HG03159 (cell line): ENCODE results near the gene TAB2.

Source experiments
- ATAC-seq: cut with Tn5 transposase; IDR thresholded peaks from one replicate; pipeline ENCODE4 v1.9.1; 2021; ENCODE audit warnings: mild to moderate bottlenecking, moderate library complexity; ENCODE audit not compliant: unreplicated experiment

Gene TAB2

DNA sequence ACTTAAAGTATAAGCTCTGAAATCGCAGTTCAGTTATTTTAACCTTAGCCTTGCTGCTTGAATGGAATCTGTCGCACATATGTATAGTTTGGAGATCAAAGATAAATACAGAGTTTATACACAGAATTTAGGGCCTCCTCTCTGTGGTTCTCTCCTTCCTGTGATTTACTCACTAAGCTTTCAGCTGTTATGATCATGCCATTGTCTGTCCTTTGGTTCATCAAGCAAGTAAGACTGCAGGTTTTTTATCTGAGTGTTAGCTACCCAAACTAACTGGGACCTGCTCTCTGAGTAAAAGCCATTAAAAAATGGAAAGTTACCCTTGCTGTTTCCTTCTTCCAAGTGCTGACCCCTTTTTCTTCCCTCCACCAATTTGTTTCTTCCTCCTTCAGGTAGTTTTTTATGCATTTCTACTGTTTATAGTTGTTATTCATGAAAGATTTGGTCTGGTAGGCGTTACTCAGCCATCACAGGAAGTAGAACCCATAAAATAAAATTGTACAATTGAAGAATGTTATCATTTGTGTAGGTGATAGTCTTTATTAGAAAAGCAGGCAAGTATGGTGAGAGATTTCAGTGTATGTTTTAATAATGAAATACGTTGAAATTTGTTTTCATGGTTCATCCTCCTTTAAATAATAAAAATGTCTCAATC lies 48.9 kb downstream of the TAB2 start:
- ATAC-seq: no peak

- no peak for ATAC-seq
Observed at GRCh38 chr6:149368065-149368464, 50.6 kb downstream of the TAB2 start.

DNA sequence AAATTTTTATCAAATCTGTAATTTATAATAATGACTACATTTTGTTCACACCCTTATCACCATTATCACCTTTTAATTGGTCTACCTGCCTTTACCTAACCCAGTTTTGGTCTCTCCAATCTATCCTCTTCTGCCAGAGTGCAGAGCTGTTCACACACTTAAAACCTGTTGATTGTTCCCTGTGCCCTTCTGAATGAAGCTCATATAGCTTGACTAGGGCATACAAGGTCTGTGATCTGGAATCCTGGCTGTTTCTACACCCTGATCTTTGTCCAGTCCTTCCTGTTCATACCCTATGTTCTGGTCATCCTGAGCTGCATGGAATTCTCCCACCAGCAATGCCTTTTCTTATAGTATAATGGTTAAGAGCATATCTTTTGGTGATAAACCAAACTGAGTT lies 53.6 kb downstream of the TAB2 start:
- ATAC-seq: no peak

GRCh38 chr6:149372062-149372461 lies 54.5 kb downstream of the TAB2 start:
- ATAC-seq: no peak

DNA sequence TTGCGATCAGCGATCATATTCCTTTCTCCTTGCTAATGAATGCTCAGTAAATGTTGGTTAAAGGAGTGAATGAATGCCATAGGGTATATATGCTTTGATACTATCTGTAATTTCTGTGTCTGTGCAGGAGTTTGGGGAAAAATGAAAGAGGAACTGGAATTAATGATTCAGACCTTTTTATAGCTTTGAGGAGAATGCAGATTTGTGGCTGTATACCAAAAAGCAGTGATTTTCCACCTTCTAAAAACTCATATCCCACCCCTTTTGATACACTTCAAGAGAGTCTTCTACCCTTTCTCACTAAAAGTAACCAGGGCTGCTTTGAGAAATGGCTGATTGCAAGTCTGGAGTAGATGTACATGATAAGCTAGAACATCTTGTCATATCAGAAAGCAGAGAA lies 56.0 kb downstream of the TAB2 start:
- no peak for ATAC-seq

- no peak for ATAC-seq
Observed at GRCh38 chr6:149379977-149380376, 62.5 kb downstream of the TAB2 start.

- no peak for ATAC-seq
Observed at GRCh38 chr6:149380523-149380922, 63.0 kb downstream of the TAB2 start.

GRCh38 chr6:149383371-149383770 lies 65.9 kb downstream of the TAB2 start:
- ATAC-seq: no peak

- no peak for ATAC-seq
Observed at GRCh38 chr6:149384464-149384863, 67.0 kb downstream of the TAB2 start.

GRCh38 chr6:149385998-149386646 lies 68.6 kb downstream of the TAB2 start:
- no peak for ATAC-seq

- no peak for ATAC-seq
Observed at GRCh38 chr6:149387779-149388512, 70.4 kb downstream of the TAB2 start.

- ATAC-seq: no peak
Observed at GRCh38 chr6:149389509-149390297, 72.2 kb downstream of the TAB2 start.

DNA sequence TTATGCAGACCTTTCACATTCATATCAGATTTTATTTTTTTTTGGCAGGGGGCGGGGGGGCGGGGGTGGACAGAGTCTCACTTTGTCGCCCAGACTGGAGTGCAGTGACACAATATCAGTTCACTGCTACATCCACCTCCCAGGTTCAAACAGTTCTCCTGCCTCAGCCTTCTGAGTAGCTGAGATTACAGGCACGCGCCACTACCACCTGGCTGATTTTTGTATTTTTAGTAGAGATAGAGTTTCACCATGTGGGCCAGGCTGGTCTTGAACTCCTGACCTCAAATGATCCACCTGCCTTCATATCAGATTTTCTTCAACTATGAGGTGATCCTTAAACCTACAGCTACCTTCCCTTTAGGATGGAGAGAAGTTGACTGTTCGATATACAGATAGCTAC lies 74.6 kb downstream of the TAB2 start:
- ATAC-seq: no peak

DNA sequence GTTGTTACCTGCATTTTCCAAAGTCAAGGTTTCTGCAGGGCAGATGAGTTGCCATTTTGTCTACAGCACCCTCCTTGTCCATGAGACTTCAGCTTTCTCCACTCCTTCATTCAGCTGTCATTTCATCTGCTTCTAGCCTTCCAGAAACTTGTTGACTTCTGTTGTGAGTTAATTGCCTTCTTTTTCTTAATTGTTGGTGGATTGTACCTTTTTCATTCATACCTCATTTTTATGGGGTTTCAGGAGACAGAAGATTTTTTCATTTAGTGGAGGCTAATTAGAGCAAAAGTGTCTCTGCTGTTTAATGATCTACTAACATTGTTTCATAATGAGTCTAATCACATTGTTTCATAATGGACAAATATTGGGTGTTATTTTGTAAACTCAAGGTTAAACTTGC lies 75.0 kb downstream of the TAB2 start:
- ATAC-seq: no peak

DNA sequence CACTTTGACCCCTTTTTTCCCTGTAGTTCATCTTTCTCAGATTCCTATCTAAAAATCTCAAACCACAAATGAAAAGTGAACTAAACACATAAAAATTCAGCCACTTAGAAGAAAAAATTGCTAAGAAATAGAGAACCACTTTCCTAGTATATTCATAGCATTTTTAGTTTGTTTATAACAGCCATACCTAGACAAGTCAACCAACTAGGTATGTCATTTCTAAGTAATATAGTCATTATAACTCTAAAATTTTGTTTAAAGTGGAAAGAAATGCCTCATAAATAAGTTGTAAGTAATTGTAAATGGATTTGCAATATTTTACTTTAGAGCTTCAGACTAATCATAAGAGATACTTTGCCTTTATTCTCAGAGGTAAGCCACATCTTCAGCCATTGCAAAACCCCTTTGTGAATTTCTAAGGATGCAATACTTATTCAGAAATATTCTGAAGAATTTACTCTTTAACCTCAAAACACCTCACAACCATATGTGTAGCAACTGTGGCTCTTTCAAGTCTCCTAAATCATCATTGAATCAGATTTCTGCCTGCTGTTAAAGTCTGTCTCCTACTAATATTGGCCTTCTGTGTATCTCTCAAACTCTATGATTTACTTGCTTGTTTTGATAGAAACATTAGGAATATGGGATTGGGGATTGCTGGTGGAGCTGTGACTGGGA lies 75.6 kb downstream of the TAB2 start:
- no peak for ATAC-seq

DNA sequence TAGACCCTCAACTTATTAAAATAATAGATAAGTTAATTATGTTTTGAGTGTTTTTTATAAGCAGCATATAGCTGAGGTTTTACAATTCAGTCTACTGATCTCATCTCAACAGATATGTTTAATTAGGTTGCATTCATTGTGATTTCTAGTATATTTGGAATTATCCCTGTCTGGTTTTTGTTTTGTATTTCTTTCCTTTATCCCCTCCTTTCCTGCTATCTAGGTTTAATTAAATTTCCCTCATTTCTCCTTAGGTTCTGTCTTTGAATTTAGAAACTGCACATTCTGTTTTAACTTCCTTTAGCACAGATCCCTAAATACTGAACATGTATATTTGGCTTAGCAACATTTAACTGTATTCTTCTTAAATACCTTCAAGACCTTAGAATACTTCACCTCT lies 77.7 kb downstream of the TAB2 start:
- ATAC-seq: no peak

DNA sequence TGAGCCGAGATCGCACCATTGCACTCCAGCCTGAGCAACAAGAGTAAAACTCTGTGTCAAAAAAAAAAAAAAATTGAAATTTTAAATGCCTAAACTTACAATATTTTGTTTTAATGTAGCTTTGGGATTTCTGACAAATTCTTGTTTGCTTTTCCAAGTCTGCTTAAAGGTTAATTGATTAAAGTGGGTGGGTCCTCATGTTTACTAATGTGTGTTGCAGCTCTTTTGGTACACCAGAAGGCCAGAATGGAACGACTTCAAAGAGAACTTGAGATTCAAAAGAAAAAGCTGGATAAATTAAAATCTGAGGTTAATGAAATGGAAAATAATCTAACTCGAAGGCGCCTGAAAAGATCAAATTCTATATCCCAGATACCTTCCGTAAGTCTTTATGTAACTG lies 79.9 kb downstream of the TAB2 start:
- no peak for ATAC-seq

DNA sequence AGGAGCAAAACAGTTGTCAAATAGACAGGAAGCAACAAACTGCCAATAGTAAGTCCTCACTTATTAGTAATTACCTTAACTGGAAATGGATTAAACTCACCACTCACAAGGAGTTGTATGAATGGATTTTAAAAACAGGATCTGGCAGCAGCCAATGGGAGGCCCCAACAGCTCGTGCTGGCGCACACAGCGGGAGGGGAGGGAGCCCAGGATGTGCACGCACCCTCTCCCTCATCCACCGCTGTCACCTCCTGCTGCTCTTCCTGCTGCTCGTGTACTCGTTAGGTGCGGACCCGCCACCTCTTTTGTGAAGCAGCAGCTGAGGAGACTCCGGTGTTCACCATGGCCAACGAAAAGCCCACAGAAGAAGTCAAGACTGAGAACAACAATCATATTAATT lies 82.5 kb downstream of the TAB2 start, which contains the start of gene SUMO4:
Gene SUMO4, plus strand, starts transcription at position 213 of the 400 bp plus-strand sequence. Its CDS starts 130 bp downstream, at position 343.
- ATAC-seq: no peak

- ATAC-seq: no peak
Observed at GRCh38 chr6:149403534-149403933, 86.0 kb downstream of the TAB2 start.

GRCh38 chr6:149405823-149406765 lies 88.6 kb downstream of the TAB2 start:
- ATAC-seq: no peak
